Trophoblast cell (in vitro differentiated cells and primary cell): Measurements from ENCODE around the gene CPLANE2.
"Not testable (repeated sequence)": the region's sequence is repeated elsewhere in the genome, so short reads cannot be mapped to it uniquely, and the experiment has no call there.

ENCODE experiments used
- DNase-seq, 2 donors: peaks; one replicate each; pipeline ENCODE4 v3.0.0-alpha.2; 2016
- H2AFZ ChIP-seq: 2 replicates; pipeline ENCODE4 v1.6.1; 2013; ENCODE audit warnings: low read length, moderate library complexity, mild to moderate bottlenecking; ENCODE audit not compliant: insufficient read depth, poor library complexity
- H2AK5ac ChIP-seq: 2 replicates; pipeline ENCODE4 v1.6.1; 2013; ENCODE audit warnings: mild to moderate bottlenecking, low read length
- H2BK120ac ChIP-seq: 2 replicates; pipeline ENCODE4 v1.6.1; 2013; ENCODE audit warnings: low read length, mild to moderate bottlenecking, moderate library complexity; ENCODE audit not compliant: insufficient read depth, poor library complexity
- H2BK12ac ChIP-seq: 2 replicates; pipeline ENCODE4 v1.6.1; 2013; ENCODE audit warnings: mild to moderate bottlenecking, low read length, moderate library complexity
- H2BK5ac ChIP-seq: 2 replicates; pipeline ENCODE4 v1.6.1; 2013; ENCODE audit warnings: low read length, low read depth, moderate library complexity, mild to moderate bottlenecking; ENCODE audit not compliant: poor library complexity
- H3K14ac ChIP-seq: 2 replicates; pipeline ENCODE4 v1.6.1; 2013; ENCODE audit warnings: mild to moderate bottlenecking, low read length
- H3K18ac ChIP-seq: 2 replicates; pipeline ENCODE4 v1.6.1; 2013; ENCODE audit warnings: mild to moderate bottlenecking, low read length
- H3K23ac ChIP-seq: 2 replicates; pipeline ENCODE4 v1.6.1; 2013; ENCODE audit warnings: low read length
- H3K27ac ChIP-seq: 2 replicates; pipeline ENCODE4 v1.5.1; 2013; ENCODE audit warnings: low read depth, mild to moderate bottlenecking, inconsistent platforms, low read length, moderate library complexity
- H3K27me3 ChIP-seq: 2 replicates; pipeline ENCODE4 v1.6.1; 2013; ENCODE audit warnings: inconsistent platforms, mild to moderate bottlenecking, low read length, moderate library complexity; ENCODE audit not compliant: insufficient read depth
- H3K36me3 ChIP-seq, 2 experiments: 1 replicate in 1 of 2; 2 replicates in 1 of 2; pipeline ENCODE4 v1.6.1; 2013; ENCODE audit warnings: low read length in 2 of 2, mild to moderate bottlenecking in 2 of 2, moderate library complexity in 1 of 2; ENCODE audit not compliant: insufficient read depth in 2 of 2, control insufficient read depth in 1 of 2
- H3K4ac ChIP-seq: 2 replicates; pipeline ENCODE4 v1.6.1; 2013; ENCODE audit warnings: low read depth, mild to moderate bottlenecking, low read length, moderate library complexity
- H3K4me1 ChIP-seq, 2 experiments: 1 replicate in 1 of 2; 2 replicates in 1 of 2; pipeline ENCODE4 v1.6.1; 2013; ENCODE audit warnings: low read length in 2 of 2, mild to moderate bottlenecking in 2 of 2, moderate library complexity in 1 of 2; ENCODE audit not compliant: insufficient read depth in 2 of 2, control insufficient read depth in 1 of 2
- H3K4me2 ChIP-seq: 2 replicates; pipeline ENCODE4 v1.6.1; 2013; ENCODE audit warnings: inconsistent platforms, mild to moderate bottlenecking, low read length, moderate library complexity
- H3K4me3 ChIP-seq: 2 replicates; pipeline ENCODE4 v1.5.1; 2013; ENCODE audit warnings: mild to moderate bottlenecking, low read depth, low read length, inconsistent platforms
- H3K79me1 ChIP-seq: one replicate; pipeline ENCODE4 v1.6.1; 2013; ENCODE audit warnings: low read length
- H3K79me2 ChIP-seq: 2 replicates; pipeline ENCODE4 v1.6.1; 2013; ENCODE audit warnings: low read length, mild to moderate bottlenecking; ENCODE audit not compliant: control insufficient read depth, insufficient read depth, poor library complexity
- H3K9ac ChIP-seq: 2 replicates; pipeline ENCODE4 v1.6.1; 2013; ENCODE audit warnings: mild to moderate bottlenecking, low read length
- H3K9me3 ChIP-seq: 2 replicates; pipeline ENCODE4 v1.6.1; 2013; ENCODE audit warnings: low read depth, mild to moderate bottlenecking, control low read depth, inconsistent platforms, low read length; ENCODE audit not compliant: insufficient read depth
- H4K12ac ChIP-seq: 2 replicates; pipeline ENCODE4 v1.6.1; 2013; ENCODE audit warnings: low read depth, mild to moderate bottlenecking, low read length, moderate library complexity
- H4K8ac ChIP-seq: 2 replicates; pipeline ENCODE4 v1.6.1; 2013; ENCODE audit warnings: low read depth, mild to moderate bottlenecking, low read length, moderate library complexity
- H4K91ac ChIP-seq: one replicate; pipeline ENCODE4 v1.6.1; 2013; ENCODE audit warnings: low read depth, mild to moderate bottlenecking, low read length, moderate library complexity
- WGBS: extraction: QIAGEN DNeasy Blood & Tissue Kit; methylation state at CpG from one replicate; pipeline ENCODE4 v1.1.7; 2013; ENCODE audit warnings: missing lambda C conversion rate; ENCODE audit not compliant: insufficient read length, insufficient coverage; ENCODE audit errors: extremely low coverage; 5-methylcytosine and 5-hydroxymethylcytosine counted together

CPLANE2 gene

DNA sequence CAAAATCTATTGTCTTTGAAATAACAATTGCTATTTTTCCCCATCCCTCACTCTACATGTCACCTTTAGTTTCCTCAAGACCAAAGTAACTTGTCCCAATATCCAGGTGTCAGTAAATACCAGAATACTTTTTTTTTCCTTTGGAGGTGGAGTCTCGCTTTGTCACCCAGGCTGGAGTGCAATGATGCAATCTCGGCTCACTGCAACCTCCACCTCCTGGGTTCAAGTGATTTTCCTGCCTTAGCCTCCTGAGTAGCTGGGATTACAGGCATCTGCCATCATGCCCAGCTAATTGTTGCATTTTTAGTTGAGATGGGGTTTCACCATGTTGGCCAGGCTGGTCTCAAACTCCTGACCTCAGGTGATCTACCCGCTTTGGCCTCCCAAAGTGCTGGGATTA, 20.6 kb upstream of the CPLANE2 start:
- H3K4me3 ChIP-seq, H3K79me2 ChIP-seq, H4K8ac ChIP-seq, H3K9me3 ChIP-seq, H3K79me1 ChIP-seq, H3K27ac ChIP-seq, H3K14ac ChIP-seq, H3K27me3 ChIP-seq, H3K4me1 ChIP-seq, H2AK5ac ChIP-seq, H3K18ac ChIP-seq, H3K4ac ChIP-seq, H4K12ac ChIP-seq, H2AFZ ChIP-seq, H3K4me2 ChIP-seq, H3K23ac ChIP-seq, H3K9ac ChIP-seq, H2BK12ac ChIP-seq, H4K91ac ChIP-seq, H2BK5ac ChIP-seq, H2BK120ac ChIP-seq: not testable (repeated sequence)
- no CpG with 5 or more reads among the region's 3 CpGs for WGBS
- H3K36me3 ChIP-seq: peaks cover 9 to 13% of the 10 kb centered on the region in 2 experiments
- DNase-seq: peak in 1 of 2 donors; percentile 41

DNA sequence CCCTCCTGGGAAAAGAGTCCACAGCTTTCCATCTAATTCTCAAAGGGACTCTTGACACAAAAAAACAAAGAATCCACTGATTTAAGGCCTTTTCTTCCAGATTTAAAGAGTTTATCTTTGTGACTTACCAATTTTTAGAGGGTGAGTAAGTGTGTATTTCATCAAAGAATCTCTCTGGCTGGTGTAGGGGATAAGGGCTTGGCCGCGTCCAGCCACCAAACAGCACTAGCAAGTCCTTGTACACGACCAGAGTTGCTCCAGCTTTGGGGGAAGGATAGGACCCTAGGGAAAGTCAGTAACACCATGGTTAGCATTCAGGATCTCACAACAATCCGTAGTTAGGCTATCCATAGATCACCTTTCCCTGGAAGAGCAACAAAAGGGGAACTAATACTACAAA, 19.5 kb upstream of the CPLANE2 start:
- peaks cover 13 to 19% of the 10 kb centered on the region in 2 experiments for H3K36me3 ChIP-seq
- H3K27ac ChIP-seq: no peak overlapping the region
- H2BK120ac ChIP-seq: no peak overlapping the region
- peak; percentile 52 to 60 for DNase-seq
- no peak overlapping the region for H4K91ac ChIP-seq
- no peak overlapping the region for H3K9ac ChIP-seq
- H4K12ac ChIP-seq: no peak overlapping the region
- H3K79me1 ChIP-seq: peaks cover 3% of the 10 kb centered on the region
- H2BK12ac ChIP-seq: no peak overlapping the region
- no peak overlapping the region for H3K23ac ChIP-seq
- H3K14ac ChIP-seq: no peak overlapping the region
- no CpG with 5 or more reads among the region's 4 CpGs for WGBS
- H3K4ac ChIP-seq: no peak overlapping the region
- H3K4me1 ChIP-seq: peaks cover 0 to 3% of the 10 kb centered on the region in 2 experiments
- no peak overlapping the region for H2BK5ac ChIP-seq
- H2AK5ac ChIP-seq: no peak overlapping the region
- H3K4me2 ChIP-seq: no peak overlapping the region
- H4K8ac ChIP-seq: no peak overlapping the region
- H3K27me3 ChIP-seq: no peaks in the 10 kb centered on the region
- no peak overlapping the region for H3K18ac ChIP-seq
- no peaks in the 10 kb centered on the region for H3K9me3 ChIP-seq
- H3K79me2 ChIP-seq: no peaks in the 10 kb centered on the region
- no peak overlapping the region for H2AFZ ChIP-seq
- no peak overlapping the region for H3K4me3 ChIP-seq

DNA sequence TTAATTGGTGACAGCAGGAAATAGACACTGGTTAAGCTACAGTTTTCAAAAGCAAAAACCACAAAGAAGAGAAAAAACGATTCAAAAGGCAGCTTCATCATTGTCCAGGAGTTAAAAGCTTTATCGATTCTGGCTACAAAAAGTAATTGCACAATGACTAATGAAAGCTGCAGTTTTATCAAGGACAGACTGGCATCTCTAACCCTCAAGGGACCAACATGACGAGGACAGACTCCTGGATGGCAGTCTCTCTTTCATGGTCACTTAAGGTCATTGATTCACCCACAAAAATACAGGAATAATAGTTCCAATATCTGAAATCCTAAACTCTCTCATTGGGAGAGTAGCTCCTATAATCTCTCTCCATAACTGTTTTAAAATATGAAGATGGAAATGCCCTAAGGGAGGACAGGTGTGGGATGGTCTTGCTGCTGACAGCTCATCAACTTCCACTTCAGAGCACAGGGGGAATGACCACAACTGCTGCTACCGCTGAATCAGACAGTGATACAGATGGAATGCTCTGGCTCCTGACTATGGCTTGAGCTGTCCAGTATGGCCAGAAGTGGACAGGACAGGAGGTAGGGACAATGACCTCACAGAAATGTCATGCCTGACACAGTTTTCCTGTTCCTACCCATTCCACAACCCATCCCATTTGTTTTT, 17.4 kb upstream of the CPLANE2 start:
- Histone ChIP-seq H3K36me3 (peaks cover 21 to 29% of the 10 kb centered on the region in 2 experiments), H2BK120ac (no peak overlapping the region), H2AK5ac (no peak overlapping the region), H3K14ac (no peak overlapping the region), H2BK12ac (no peak overlapping the region), H2AFZ (no peak overlapping the region), H3K23ac (no peak overlapping the region), H3K4me2 (no peak overlapping the region), H3K4me1 (no peaks in the 10 kb centered on the region), H4K12ac (no peak overlapping the region), H3K4ac (no peak overlapping the region), H3K27me3 (no peaks in the 10 kb centered on the region), H4K91ac (no peak overlapping the region), H3K9me3 (no peaks in the 10 kb centered on the region), H3K4me3 (no peak overlapping the region), H2BK5ac (no peak overlapping the region), H3K79me1 (no peaks in the 10 kb centered on the region), H3K18ac (no peak overlapping the region), H3K9ac (no peak overlapping the region), H3K79me2 (no peaks in the 10 kb centered on the region), H3K27ac (no peak overlapping the region), H4K8ac (no peak overlapping the region)
- no CpG with 5 or more reads among the region's 4 CpGs for WGBS
- DNase-seq: peak; percentile 82 to 87

DNA sequence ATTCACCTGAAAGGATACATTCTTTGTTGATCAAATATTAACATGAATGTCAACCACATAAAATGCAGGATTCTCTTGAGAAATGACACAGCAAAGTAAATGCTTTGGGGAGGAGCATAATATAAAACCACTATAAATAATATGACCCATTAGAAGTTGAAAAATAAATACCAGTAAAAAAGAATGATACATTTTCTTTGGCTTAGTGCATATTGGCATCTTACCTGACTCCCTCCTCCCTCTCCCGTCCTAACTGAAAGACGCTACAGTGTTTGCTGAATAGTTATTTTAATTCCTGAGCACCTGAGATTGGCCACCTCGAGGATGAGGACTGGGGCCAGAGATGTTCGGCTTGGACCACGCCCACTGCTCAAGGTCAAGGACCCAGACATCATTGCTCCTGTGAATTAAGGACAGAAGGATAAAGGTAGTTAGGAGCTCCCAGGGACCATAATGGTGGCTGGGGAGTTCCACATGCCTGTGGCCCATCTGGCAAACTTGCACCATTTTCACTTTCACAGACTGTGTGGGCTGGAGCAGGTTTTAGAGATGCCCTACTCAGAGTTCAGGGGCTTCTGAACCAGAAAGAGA, 16.4 kb upstream of the CPLANE2 start:
- Histone ChIP-seq H3K27me3 (no peaks in the 10 kb centered on the region), H3K79me1 (no peaks in the 10 kb centered on the region), H2BK12ac (no peak overlapping the region), H3K18ac (no peak overlapping the region), H3K23ac (no peak overlapping the region), H2AK5ac (no peak overlapping the region), H4K8ac (no peak overlapping the region), H3K4me2 (no peak overlapping the region), H3K14ac (no peak overlapping the region), H3K27ac (no peak overlapping the region), H3K9ac (no peak overlapping the region), H3K4ac (no peak overlapping the region), H3K79me2 (no peaks in the 10 kb centered on the region), H2BK120ac (no peak overlapping the region), H2BK5ac (no peak overlapping the region), H4K12ac (no peak overlapping the region), H3K36me3 (peaks cover 22 to 32% of the 10 kb centered on the region in 2 experiments), H3K9me3 (no peaks in the 10 kb centered on the region), H3K4me1 (no peaks in the 10 kb centered on the region), H4K91ac (no peak overlapping the region), H2AFZ (no peak overlapping the region), H3K4me3 (no peak overlapping the region)
- WGBS: no CpG with 5 or more reads among the region's 5 CpGs
- no peak for DNase-seq
